Measurements from ENCODE around the gene TMEM154.

The TMEM154 gene

DNA sequence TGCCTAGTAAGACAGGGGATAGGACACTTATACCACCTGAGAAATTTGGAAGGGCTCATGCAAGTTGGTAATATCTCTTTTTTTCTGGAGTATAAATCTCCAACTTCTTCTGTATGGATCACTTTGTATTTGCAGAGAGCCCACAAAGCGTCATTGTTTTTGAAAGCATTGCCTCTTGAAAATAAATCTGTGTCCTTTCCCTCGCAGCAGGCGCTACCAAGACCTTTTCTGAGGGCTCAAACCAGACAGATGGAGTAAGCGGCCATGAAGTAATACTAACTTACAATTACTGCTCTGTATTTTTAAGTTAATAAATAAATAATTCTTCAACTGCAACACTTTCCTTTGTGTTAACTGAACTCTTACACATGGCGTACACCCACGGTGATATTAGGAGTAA lies 87.9 kb downstream of the TMEM154 start:
- DNase-seq (ENCODE audit: low read depth): no peak

DNA sequence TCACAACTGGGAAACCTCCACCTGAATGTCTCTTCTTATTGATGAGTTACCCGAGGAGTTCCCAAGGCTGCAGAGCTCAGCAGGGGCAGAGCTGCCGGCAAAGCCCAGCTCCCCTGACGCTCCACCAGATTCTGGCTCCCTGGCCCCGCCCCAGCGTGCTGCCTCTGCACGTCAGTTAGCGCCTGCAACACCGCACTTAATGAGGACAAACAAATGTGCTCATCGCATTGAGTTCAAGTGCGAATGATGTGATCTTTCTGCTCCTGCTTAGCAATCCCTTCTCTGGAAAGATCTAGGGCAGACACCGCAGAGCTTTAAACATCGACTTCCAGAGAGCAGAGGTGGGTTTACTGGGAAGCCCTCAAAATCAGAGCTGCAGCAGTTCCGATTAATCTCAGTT lies 88.4 kb downstream of the TMEM154 start:
- peak; percentile 57 for DNase-seq (ENCODE audit: low read depth)

DNA sequence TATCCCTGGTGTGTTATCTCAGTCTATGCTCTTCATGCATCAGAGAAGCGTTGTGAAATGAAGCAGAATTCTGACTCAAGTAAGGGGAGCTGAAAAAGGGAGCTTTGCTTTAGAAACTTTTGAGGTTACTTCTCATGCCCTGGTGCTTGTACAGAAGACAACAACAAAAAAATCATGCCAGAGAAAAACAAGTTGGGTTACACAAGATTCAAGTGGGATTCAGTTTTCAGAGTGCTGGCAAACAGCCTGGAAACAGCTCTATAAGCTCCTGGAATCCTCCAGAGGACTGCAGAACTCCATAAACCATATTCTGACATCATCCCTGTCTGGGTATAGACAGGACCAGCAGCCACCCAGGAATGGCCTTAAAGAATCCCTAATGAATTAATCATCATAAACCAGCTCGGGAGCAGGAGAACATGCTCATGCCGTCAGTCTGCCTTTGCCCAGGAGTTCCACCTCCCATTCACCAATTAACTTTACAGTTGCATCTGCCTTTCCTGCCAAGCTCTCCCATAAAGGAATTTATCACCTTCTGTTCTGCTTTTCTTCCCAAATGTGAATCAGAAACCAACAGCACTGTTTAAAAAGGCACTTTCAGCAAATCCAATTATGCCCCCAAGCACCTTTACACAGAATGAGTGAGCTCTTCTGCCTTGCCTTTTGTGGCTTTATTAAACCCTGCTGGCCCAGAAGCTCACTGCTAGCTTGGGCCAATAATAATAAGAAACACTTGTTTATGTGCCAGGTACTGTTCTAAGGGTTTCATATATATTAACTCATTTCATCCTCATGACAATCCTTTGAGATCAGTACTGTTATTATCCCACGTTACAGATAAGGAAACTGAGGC lies 89.4 kb downstream of the TMEM154 start:
- peak; percentile 98 for DNase-seq (ENCODE audit: low read depth)

DNA sequence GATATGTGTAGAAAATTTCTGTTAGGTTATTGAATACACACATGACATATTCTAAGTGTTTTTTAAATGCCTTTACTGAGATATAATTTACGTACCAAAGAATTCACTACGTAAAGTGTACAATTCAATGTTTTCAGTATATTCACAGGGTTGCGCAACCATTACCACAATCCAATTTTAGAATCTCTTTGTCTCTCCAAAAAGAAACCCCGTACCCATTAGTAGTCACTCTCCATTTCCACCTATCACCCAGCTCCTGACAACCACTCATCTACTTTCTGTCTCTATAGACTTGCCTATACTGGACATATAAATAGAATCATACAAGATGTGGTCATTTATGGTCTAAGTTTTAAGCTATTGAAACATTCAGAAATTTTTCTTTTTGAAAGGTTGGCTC lies 90.9 kb downstream of the TMEM154 start:
- DNase-seq (ENCODE audit: low read depth): no peak

DNA sequence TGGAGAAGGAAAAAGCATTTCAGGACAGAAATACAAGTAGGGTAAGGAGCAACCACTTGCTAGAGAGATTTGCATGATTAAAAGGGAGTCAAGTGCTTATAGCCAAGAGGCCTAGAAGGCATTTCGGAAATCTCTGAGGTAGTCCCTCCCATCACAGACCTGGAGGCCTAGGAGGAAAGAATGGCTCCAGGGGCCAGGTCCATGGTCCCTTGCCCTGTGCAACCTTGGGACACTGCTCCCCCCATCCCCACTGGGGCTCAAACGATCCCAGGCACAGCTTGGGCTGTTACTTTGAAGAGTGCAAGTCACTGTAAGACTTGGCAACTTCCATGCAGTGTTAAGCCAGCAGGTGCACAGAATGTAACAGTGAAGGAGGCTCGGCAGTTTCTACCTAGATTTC lies 92.7 kb downstream of the TMEM154 start:
- no peak for DNase-seq (ENCODE audit: low read depth)

GRCh38 chr4:152586668-152587067 lies 93.1 kb downstream of the TMEM154 start:
- no peak for DNase-seq (ENCODE audit: low read depth)

DNA sequence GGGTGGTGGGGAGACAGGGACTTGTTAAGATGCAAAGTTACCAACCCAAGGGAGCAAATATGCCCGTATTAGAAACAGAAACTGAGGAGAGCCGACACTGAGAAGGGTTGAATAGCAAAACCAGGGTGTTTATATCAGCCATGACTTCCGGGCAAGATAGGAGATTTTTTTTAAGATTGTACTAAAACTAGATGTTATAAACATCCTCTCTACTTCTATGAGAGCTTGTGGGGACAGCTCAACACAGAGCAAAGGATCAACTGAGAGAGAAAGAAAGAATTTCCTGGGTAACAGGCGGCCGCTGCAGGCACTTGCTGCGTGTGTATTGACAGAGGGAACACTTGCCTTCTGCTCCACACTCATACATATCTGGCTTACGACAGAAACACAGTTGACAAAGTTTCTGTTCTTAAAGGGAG lies 94.8 kb downstream of the TMEM154 start:
- peak; percentile 40 for DNase-seq (ENCODE audit: low read depth)

DNA sequence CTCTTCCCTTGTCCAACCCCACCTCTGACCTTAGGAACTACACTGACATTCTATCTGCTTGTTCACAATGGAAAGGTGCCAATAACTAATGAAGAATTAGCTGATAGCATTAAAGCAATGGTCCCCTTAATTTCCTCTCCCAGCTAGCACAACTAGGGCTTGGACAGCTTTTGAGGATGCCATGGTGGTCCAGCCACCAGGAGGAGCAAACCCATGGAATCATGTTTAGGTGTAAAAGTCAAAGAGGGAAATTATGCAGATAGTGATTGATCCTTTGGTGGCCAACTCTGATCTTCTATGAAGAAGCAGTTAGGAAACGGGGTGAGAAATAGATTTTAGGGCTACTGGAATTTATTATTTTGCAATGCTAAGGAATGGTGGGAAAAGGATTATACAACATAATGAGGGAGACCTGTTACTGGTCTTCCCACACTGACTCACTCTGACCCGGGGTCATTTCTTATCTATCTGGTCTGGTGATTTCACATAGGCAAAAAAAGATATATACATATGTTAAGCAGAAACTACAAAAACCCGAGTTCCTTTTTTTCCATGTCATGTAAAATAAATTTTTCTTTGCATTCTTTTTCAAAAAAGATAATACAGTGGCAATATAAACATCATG lies 98.1 kb downstream of the TMEM154 start:
- DNase-seq (ENCODE audit: low read depth): peak; percentile 49

DNA sequence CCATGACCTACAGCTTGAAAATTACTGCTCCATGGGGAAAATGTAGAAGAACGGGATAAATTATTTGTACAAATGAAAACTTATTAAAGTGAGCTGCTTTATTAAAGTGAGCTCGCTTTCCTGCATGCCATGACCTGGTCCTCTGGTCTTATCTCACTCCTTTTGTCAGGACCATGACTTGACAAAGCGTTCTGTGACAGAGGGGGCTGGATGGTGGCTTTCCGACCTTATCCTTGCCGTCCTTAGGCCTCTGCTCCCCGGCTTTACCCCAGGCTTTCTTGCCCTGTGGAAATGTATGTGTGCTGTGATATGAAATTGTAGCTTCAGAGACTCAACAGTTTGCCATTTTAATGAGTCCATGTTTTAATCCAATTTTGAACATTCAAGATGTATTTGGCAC lies 99.9 kb downstream of the TMEM154 start:
- no peak for DNase-seq (ENCODE audit: low read depth)

GRCh38 chr4:152579107-152579764 lies 100.6 kb downstream of the TMEM154 start:
- DNase-seq (ENCODE audit: low read depth): no peak

GRCh38 chr4:152578670-152579069 lies 101.1 kb downstream of the TMEM154 start:
- no peak for DNase-seq (ENCODE audit: low read depth)

DNA sequence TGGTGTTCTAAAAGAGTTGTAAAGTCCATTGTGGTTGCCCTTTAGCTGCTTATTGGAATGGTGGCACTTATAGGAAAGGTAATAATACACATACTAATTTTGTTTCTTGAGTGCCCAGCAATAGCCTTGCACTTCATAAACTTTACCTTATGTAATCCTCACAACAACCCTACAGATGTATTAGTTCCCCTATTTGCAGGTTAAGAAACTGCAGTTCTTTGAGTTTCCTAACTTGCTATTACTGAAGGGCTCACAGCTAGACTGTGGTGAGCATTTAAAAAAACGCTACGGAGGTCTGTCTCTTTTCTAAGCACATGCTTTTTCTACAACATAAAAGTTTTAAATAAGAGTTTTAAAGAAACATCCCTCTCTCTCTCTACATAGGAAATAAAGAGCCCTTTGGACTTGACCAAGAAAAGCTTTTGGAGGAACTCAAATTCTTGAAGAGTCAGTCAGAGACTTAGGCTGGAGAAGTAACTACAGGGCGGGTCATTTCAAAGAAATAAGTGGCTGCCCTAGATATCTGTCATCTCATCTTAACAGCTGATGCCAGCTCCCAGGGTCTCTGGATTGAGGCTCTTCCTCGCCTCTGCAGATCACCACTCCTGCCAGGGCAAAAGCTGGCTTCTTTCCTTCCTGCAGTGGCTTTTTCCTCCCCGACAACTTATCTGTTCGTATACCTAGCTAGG lies 101.9 kb downstream of the TMEM154 start:
- peak; percentile 10 for DNase-seq (ENCODE audit: low read depth)

DNA sequence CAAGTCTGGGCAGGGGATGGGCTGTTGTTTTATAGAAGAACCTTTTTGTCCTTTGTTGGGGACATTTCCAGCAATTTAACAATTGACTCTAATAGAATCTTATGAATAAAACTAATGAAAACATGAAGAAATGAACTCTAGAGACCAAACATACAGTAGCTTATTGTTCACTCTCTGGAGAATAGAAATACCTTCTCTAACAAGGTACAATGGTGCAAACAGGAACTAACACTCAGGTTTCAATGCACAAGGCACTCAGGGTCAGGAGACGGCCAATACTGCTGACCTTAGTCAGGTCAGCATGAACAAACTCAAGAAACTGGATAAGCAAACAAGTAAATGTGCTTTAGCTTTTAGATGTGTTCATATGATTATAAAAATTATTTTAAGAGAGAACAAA lies 104.3 kb downstream of the TMEM154 start:
- no peak for DNase-seq (ENCODE audit: low read depth)

DNA sequence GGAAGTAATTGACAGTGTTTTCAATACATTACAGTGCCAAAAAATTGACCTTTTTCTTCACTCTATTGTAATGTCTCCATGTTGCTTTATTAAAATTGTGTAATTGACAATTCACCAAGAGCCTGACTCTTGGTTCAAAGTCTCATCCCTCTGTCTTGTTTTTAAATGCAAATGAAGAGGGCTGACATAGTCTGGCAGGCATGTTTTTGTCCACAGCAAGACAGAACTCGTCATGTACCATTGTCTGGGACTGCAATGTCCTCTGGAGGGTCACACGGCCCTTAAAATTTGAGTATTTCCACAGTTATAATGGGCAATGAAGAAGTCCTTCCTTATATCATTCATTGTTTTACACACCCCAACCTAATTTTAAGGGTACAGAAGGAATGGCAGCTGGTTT lies 105.9 kb downstream of the TMEM154 start:
- DNase-seq (ENCODE audit: low read depth): no peak

DNA sequence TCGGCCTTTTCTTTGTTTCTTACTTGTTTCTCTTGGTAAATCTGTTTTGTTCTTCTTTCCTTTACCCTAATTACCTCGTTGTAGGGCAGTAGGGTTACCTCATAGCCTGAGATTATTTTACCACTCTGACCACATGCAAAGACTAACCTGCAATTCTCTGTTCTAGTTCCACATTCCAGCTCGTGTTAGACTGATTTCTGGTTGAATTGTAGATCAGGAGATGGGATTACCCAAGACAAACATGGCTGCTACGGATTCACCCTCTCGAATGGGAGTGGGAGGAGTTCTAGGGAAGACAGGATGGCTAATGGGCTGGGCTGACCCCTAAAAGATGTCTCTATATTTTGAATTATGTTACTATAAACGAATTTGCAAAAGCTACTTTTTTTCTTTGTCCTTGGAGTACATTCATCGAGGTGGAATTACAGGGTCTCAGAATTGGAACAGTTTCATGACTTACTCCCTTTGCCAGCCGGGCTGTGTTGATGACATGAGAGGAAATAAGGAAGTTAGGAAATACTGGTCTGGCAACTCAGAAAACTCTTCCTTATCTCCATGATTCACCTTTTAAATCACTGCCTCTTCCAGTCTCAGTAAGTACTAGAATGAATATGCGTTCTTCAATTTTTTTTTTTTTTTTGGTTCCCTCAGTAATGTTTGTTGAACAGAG lies 107.2 kb downstream of the TMEM154 start:
- peak; percentile 86 for DNase-seq (ENCODE audit: low read depth)

GRCh38 chr4:152571770-152572169 lies 108.0 kb downstream of the TMEM154 start:
- no peak for DNase-seq (ENCODE audit: low read depth)

- no peak for DNase-seq (ENCODE audit: low read depth)
Observed at GRCh38 chr4:152571296-152571695, 108.5 kb downstream of the TMEM154 start.

All from iris pigment epithelial cell (primary cell).